ENCODE data around the gene OR10V1.

GRCh38 chr11:59728913-59729312 lies 15.3 kb upstream of the OR10V1 start:
- TF ChIP-seq POLR2A (IDR thresholded peaks at IDR 0.05; ENCODE audit: low read length) (no peak), GATA1 (IDR thresholded peaks at IDR 0.05; ENCODE audit: low read depth, low read length) (no peak)

All from erythroblast (primary cell).